Measurements from ENCODE around the gene SNAI3.

The SNAI3 gene

DNA sequence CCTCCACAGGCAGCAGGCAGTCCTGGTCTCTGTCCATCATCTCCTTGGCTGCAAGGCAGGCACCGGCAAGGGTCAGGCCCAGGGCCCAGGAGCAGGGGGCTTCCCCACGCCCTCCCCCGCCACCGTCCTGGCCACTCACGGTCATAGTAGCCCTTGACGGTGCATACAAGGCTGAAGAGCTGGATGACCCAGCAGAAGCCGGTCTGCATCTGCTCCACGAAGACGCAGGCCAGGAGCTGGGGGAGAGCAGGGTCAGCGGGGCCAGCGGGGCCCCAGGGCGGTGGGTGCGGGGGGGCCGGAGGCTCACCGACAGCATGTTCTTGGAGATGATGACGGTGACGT, 40.1 kb upstream of the SNAI3 start:
- H4K20me1 ChIP-seq (ENCODE audit: insufficient read depth): no peaks in the 10 kb centered on the region
- H3K4me1 ChIP-seq (ENCODE audit: low read depth, poor library complexity, severe bottlenecking): no peaks in the 10 kb centered on the region
- H3K9ac ChIP-seq: no peak overlapping the region
- H3K79me2 ChIP-seq (ENCODE audit: insufficient read depth, low read depth): 0 out of 2 replicates have a peak, but pooled peaks cover 4% of the 10 kb centered on the region
- H3K27me3 ChIP-seq (ENCODE audit: insufficient read depth, low read depth): no peaks in the 10 kb centered on the region
- TF ChIP-seq, protein P1, sequence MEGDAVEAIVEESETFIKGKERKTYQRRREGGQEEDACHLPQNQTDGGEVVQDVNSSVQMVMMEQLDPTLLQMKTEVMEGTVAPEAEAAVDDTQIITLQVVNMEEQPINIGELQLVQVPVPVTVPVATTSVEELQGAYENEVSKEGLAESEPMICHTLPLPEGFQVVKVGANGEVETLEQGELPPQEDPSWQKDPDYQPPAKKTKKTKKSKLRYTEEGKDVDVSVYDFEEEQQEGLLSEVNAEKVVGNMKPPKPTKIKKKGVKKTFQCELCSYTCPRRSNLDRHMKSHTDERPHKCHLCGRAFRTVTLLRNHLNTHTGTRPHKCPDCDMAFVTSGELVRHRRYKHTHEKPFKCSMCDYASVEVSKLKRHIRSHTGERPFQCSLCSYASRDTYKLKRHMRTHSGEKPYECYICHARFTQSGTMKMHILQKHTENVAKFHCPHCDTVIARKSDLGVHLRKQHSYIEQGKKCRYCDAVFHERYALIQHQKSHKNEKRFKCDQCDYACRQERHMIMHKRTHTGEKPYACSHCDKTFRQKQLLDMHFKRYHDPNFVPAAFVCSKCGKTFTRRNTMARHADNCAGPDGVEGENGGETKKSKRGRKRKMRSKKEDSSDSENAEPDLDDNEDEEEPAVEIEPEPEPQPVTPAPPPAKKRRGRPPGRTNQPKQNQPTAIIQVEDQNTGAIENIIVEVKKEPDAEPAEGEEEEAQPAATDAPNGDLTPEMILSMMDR (conservative IDR thresholded peaks at IDR 0.05; ENCODE audit: low read depth, low read length): no peak
- H2AFZ ChIP-seq (ENCODE audit: low read depth): no peak overlapping the region
- no peak overlapping the region for H3K4me2 ChIP-seq
- H3K4me3 ChIP-seq (IDR thresholded peaks at IDR 0.05; ENCODE audit: insufficient read depth, low read depth, low read length): no peak overlapping the region
- no peaks in the 10 kb centered on the region; the same call in 1 of the 2 replicates for H3K36me3 ChIP-seq (ENCODE audit: insufficient read depth)
- no peak overlapping the region for H3K27ac ChIP-seq

DNA sequence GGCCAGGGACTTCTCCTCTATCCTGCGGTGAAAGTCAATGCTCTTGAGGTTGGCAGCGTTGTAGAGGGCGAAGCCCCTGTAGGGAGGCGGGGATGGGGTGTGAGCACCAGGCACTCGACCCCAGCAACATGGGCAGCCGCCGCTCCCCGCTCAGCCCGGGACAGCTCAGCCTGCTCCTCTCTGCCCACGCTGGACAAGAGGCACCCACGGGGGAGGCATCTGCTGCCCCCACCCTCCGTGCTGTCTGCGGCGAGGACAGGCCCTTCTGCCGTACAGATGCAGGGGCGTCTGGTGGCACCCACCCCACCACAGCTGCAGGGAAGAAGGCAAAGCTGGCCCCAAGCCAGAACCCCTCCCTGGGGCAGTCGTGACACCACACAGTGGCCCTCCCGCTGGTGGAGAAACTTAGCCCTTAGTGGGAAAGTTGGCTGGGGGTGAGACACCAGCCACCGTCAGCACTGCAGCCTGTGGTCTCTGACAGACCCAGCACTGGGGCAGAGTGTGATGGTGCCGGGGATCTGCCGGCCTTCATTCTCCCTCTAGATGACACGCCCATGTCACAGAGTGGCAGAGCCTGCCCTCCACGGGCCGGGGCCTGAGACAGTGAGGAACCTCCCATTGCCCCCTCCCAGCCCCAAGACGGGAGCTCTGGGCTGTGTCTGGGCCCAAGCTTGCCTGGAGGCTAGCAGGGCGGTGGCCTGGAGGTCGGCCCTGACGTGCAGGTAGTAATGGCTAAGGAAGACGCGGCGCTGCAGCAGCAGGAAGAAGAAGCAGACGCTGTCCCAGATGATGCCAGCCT, 39.5 kb upstream of the SNAI3 start:
- H3K27ac ChIP-seq: no peak overlapping the region
- no peak overlapping the region for H2AFZ ChIP-seq (ENCODE audit: low read depth)
- H3K36me3 ChIP-seq (ENCODE audit: insufficient read depth): no peaks in the 10 kb centered on the region; the same call in 1 of the 2 replicates
- no peaks in the 10 kb centered on the region for H3K4me1 ChIP-seq (ENCODE audit: low read depth, poor library complexity, severe bottlenecking)
- TF ChIP-seq, protein P1 (conservative IDR thresholded peaks at IDR 0.05; ENCODE audit: low read depth, low read length): no peak
- no peak overlapping the region for H3K9ac ChIP-seq
- no peak overlapping the region for H3K4me3 ChIP-seq (IDR thresholded peaks at IDR 0.05; ENCODE audit: insufficient read depth, low read depth, low read length)
- no peak overlapping the region for H3K4me2 ChIP-seq
- H3K27me3 ChIP-seq (ENCODE audit: insufficient read depth, low read depth): no peaks in the 10 kb centered on the region
- H4K20me1 ChIP-seq (ENCODE audit: insufficient read depth): no peaks in the 10 kb centered on the region
- H3K79me2 ChIP-seq (ENCODE audit: insufficient read depth, low read depth): 0 out of 2 replicates have a peak, but pooled peaks cover 3% of the 10 kb centered on the region

DNA sequence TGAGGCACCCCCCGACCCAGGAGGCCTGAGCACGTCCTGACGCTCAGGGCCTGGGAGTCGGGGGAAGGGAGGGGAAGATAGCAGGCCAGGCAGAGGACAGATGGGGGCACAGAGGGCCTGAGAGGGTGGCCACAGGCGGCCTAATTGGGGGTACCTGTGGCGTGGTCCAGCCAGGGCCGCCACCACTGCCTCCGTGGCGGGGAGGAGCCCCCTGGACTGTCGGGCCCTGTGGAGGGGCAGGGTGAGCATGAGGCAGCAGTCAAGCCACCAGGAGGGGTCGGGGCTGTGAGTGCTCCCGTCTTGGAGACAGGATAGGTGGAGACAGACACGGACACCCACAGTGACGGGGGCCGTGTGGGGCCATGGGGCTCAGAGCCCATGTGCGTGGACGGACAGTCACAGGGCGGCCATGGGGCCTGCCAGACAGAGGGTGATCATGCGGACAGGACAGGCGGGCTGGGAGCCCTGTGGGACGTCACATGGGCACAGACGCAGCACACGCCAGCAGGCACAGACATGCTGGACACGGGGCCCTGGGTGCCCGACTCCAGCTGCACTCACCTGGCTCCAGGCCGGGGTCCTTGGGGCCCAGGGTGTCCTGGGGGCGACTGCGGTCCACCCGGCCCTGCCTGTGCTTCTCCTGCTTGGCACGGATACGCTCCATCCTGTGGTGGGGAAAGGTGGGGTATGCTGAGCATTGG, 38.7 kb upstream of the SNAI3 start:
- H4K20me1 ChIP-seq (ENCODE audit: insufficient read depth): no peaks in the 10 kb centered on the region
- no peak overlapping the region for H3K27ac ChIP-seq
- no peak overlapping the region for H3K4me2 ChIP-seq
- no peaks in the 10 kb centered on the region; the same call in 1 of the 2 replicates for H3K36me3 ChIP-seq (ENCODE audit: insufficient read depth)
- H3K27me3 ChIP-seq (ENCODE audit: insufficient read depth, low read depth): no peaks in the 10 kb centered on the region
- TF ChIP-seq, protein P1 (conservative IDR thresholded peaks at IDR 0.05; ENCODE audit: low read depth, low read length): no peak
- H3K9ac ChIP-seq: no peak overlapping the region
- H3K4me1 ChIP-seq (ENCODE audit: low read depth, poor library complexity, severe bottlenecking): no peaks in the 10 kb centered on the region
- no peak overlapping the region for H3K4me3 ChIP-seq (IDR thresholded peaks at IDR 0.05; ENCODE audit: insufficient read depth, low read depth, low read length)
- no peaks in the 10 kb centered on the region for H3K79me2 ChIP-seq (ENCODE audit: insufficient read depth, low read depth)
- no peak overlapping the region for H2AFZ ChIP-seq (ENCODE audit: low read depth)

DNA sequence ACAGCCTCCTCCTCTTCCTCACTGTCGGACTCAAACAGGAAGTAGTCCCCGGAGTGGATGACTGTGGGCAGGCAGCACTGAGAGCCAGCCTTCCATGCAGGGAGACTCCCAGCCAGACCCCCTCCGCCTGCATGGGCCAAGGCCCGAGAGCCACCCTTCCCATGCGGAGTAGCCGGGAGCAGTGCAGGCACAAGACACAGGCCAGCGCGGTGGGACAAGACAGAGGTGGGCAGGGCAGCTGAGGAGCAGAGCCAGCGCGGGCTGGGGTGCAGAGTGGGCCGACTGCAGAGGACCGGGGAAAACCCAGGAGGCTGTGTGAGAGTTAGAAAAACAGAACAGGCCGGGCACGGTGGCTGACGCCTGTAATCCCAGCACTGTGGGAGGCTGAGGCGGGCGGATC, 37.6 kb upstream of the SNAI3 start:
- H3K79me2 ChIP-seq (ENCODE audit: insufficient read depth, low read depth): no peaks in the 10 kb centered on the region
- H3K9ac ChIP-seq: no peak overlapping the region
- no peaks in the 10 kb centered on the region; the same call in 1 of the 2 replicates for H3K36me3 ChIP-seq (ENCODE audit: insufficient read depth)
- no peaks in the 10 kb centered on the region for H3K27me3 ChIP-seq (ENCODE audit: insufficient read depth, low read depth)
- H2AFZ ChIP-seq (ENCODE audit: low read depth): no peak overlapping the region
- H3K4me2 ChIP-seq: no peak overlapping the region
- H3K27ac ChIP-seq: no peak overlapping the region
- no peaks in the 10 kb centered on the region for H4K20me1 ChIP-seq (ENCODE audit: insufficient read depth)
- TF ChIP-seq, protein P1 (conservative IDR thresholded peaks at IDR 0.05; ENCODE audit: low read depth, low read length): no peak
- no peak overlapping the region for H3K4me3 ChIP-seq (IDR thresholded peaks at IDR 0.05; ENCODE audit: insufficient read depth, low read depth, low read length)
- no peaks in the 10 kb centered on the region for H3K4me1 ChIP-seq (ENCODE audit: low read depth, poor library complexity, severe bottlenecking)

Measured in KMS-11 (cell line).